Right lobe of liver (tissue), 6 donors: ENCODE results near the gene NCKAP5L. TPM values are rescaled to one million over a fixed set of nuclear protein-coding genes. Genes with fewer than 3 reads are reported as not detected.

Source experiments
- ATAC-seq, 4 donors: fragments of 200-7000 bp; cut with Tn5 transposase; one replicate each; pipeline ENCODE4 v1.9.1; 2020; ENCODE audit warnings: mild to moderate bottlenecking in 4 of 4, moderate library complexity in 4 of 4
- DNase-seq, 3 donors: peaks; one replicate each; pipeline ENCODE4 v3.0.0-alpha.2; 2020
- H3K27ac ChIP-seq, 3 donors: fragments of 200-600 bp; one replicate each; pipeline ENCODE4 v1.8.0; 2022
- H3K27me3 ChIP-seq, 2 donors: fragments of 200-600 bp; one replicate each; pipeline ENCODE4 v1.8.0; 2022
- H3K36me3 ChIP-seq, 4 donors: fragments of 200-600 bp; sonication (generic) in 1 of 4; one replicate each; pipeline versions ENCODE4 v1.5.1 to v1.8.0; 2017 to 2022; ENCODE audit warnings: control low read depth in 1 of 4
- H3K4me1 ChIP-seq, 4 donors: fragments of 200-600 bp; sonication (generic) in 1 of 4; one replicate each; pipeline versions ENCODE4 v1.5.1 to v1.8.0; 2017 to 2022; ENCODE audit warnings: control low read depth in 1 of 4
- H3K4me3 ChIP-seq, 3 donors: fragments of 200-600 bp; one replicate each; pipeline ENCODE4 v1.8.0; 2022
- H3K9me3 ChIP-seq, 4 donors: fragments of 200-600 bp; sonication (generic) in 1 of 4; one replicate each; pipeline versions ENCODE4 v1.5.1 to v1.8.0; 2017 to 2022; ENCODE audit warnings: control low read depth in 1 of 4
- POLR2A ChIP-seq: fragments of 450-650 bp; IDR thresholded peaks from one replicate; pipeline ENCODE4 v1.6.1; 2017; ENCODE audit warnings: antibody characterized with exemption, mild to moderate bottlenecking
- WGBS: methylation state at CpG from one replicate; pipeline ENCODE4 v1.1.6; 2018; ENCODE audit warnings: low coverage, low lambda C conversion rate; ENCODE audit not compliant: insufficient coverage; ENCODE audit errors: missing lambda C conversion rate; 5-methylcytosine and 5-hydroxymethylcytosine counted together
- intact Hi-C, 2 donors: fragments of 100-400 bp; cut with DNase I; formaldehyde crosslinking; loops; one replicate each; pipeline versions ENCODE4 v1.11.2 to v1.14.1; 2022
- total RNA-seq, 6 experiments: library from RNA; depleted of rRNA in 2 of 6; stranded (reverse); fragments of >200 nt in 2 of 6; fragmentation: NEBNext Ultra II Directional in 3 of 6; extraction: Animal tissue kit (Norgen Biotek cat#: 25700) in 3 of 6; gene quantifications; one replicate each; pipeline versions ENCODE4 v1.1.0 to v1.2.4, GENCODE V29; 2016 to 2023
- TF ChIP-seq, protein P1 (sequence below), 4 donors: fragments of 200-600 bp in 3 of 4; fragments of 450-650 bp in 1 of 4; IDR thresholded peaks; one replicate each; pipeline versions ENCODE4 v1.5.1 to v1.8.0; 2016 to 2022; ENCODE audit warnings: antibody characterized with exemption in 4 of 4, mild to moderate bottlenecking in 2 of 4
- donor health status: DM: no; HTN: yes; CAD: no.
- donor health status: DM: no; HTN: no; CAD: no.
- donor health status: DM: no; HTN: no; CAD: no.
- donor health status: DM: no; HTN: yes; CAD: no.
- donor health status: DM: no; HTN: yes; CAD: no.

NCKAP5L gene
- total RNA-seq, 6 experiments from 2014 or later = 7.0 to 8.8 (median 7.9) TPM

DNA sequence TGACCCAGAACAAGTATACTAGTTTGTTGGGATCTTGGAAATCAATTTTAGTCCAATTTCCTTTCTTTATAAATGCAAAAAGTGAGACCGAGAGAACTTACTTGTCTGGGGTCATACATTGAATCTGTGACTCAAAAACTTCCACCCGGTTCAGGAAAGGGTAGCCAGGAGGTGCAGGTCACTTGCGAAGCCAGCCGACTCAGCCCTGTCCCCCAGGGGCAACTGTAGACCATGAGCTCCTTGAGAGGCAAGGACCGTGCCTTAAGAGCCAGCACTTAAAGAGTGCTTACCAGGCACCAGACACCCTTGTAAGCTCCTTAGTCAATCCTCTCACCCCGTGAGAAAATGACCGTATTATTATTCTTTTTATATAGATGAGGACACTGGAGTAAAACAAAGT, 15.2 kb upstream of the NCKAP5L start:
- WGBS = 76% methylated on average over 4 of the region's 7 CpGs
- intact Hi-C loops = loop anchor here in 1 of 2 donors (5.0 kb wide), 1 partner anchor 61 kb away; no protein-coding TSS in a partner anchor
- ATAC-seq (no peak), DNase-seq (no peak)
- H3K36me3 ChIP-seq = no peaks in the 10 kb centered on the region
- peaks cover 0 to 10% (median 2%) of the 10 kb centered on the region in 4 donors for H3K4me1 ChIP-seq
- H3K27me3 ChIP-seq = no peaks in the 10 kb centered on the region
- H3K27ac ChIP-seq = peak overlapping the region; percentile 51 to 71 (median 70)
- H3K4me3 ChIP-seq = peak overlapping the region; percentile 57 to 73 (median 68)
- no peaks in the 10 kb centered on the region for H3K9me3 ChIP-seq
- no peak for TF ChIP-seq POLR2A
- TF ChIP-seq, protein P1, sequence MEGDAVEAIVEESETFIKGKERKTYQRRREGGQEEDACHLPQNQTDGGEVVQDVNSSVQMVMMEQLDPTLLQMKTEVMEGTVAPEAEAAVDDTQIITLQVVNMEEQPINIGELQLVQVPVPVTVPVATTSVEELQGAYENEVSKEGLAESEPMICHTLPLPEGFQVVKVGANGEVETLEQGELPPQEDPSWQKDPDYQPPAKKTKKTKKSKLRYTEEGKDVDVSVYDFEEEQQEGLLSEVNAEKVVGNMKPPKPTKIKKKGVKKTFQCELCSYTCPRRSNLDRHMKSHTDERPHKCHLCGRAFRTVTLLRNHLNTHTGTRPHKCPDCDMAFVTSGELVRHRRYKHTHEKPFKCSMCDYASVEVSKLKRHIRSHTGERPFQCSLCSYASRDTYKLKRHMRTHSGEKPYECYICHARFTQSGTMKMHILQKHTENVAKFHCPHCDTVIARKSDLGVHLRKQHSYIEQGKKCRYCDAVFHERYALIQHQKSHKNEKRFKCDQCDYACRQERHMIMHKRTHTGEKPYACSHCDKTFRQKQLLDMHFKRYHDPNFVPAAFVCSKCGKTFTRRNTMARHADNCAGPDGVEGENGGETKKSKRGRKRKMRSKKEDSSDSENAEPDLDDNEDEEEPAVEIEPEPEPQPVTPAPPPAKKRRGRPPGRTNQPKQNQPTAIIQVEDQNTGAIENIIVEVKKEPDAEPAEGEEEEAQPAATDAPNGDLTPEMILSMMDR (IDR thresholded peaks at IDR 0.05) = no peak

DNA sequence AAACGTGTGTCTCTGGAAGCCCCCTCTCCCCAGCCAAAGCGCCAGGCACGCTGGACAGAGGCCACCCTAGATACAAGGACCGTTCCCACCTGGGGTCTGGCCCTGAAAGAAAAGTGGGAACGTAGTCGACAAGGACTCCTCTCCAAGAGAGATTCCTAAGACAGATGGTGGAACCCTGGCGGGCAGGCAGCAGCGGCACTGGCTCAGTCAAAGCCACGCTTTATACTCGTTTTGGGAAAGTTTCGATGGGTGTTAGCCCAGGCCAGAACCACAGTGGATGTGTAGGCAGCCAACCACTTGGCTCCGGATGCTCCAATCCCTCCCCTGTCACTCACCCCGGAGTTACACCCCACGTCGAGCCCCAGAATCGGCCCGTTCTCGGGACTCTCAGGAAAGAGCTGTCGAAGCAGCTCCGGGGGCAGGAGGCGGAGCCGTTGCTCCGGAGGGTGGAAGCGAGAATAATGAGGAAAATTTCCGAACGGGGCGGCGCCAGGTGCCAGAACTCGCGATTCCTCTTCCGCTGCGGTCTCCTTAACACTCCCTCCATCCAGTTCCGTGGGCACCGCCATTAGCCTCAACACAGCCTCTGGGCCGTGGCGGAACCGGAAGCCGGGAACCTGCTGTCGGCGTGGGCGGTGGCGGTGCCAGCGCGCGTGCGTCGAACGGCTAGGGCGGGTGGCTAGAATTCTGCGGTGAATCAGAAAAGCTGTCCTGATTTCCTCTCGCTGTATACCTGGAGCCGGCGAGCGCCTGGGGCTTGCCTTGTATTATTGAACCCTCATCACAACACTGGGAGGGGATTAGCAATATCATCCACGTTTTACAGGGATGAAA, 14.5 kb upstream of the NCKAP5L start, which contains the start of gene BCDIN3D:
Gene BCDIN3D (minus strand): TSS at position 588 of the 834 bp plus-strand sequence. CDS start 19 bp downstream, at position 569.
- TF ChIP-seq POLR2A = peak; percentile 80
- TF ChIP-seq, protein P1 (IDR thresholded peaks at IDR 0.05) = peak in 1 of 4 donors; percentile 17
- ATAC-seq (peak; percentile 97 to 98 (median 98)), DNase-seq (peak; percentile 93 to 95 (median 93))
- 1% methylated on average over 17 of the region's 55 CpGs for WGBS
- Histone ChIP-seq H3K4me3 (peak within 1 kb of the TSS; percentile 57 to 73 (median 68)), H3K4me1 (peaks cover 0 to 10% (median 2%) of the 10 kb centered on the region in 4 donors), H3K27ac (peak within 1 kb of the TSS; percentile 51 to 71 (median 70)), H3K27me3 (no peaks in the 10 kb centered on the region), H3K36me3 (no peaks in the 10 kb centered on the region), H3K9me3 (no peaks in the 10 kb centered on the region)
- intact Hi-C loops = loop anchor here in 1 of 2 donors (5.0 kb wide), 1 partner anchor 60 kb away; no protein-coding TSS in a partner anchor

DNA sequence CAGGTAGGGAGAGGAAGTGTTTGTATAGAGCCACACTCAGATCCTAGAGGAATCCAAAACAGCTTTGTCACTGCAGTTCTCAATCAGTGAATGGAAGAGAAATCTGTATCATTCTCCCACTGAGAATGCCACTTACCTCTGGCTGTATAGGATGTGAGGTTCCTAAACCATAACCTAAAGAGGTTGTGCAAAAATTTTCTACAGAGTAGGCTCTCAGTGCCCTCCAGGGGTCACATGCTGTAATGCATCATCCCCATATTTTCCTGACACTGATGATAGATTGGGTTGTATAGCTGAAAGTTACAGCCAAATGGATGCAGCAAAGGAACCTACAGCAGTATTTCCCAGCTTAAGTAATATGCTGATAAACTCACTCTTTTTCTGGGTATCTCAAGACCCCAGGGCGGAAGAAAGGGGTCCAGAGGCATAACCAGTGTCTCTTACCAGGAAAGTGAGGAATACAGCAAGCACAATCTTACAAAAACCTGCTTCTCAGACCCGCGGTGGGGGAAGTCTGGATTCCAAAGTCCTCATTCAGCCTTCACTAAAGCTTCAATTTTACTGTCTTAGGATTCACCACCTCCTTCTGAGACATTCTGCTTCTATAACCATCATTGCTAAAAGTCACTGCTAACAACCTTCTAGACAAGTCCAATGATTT, 10.9 kb upstream of the NCKAP5L start:
- DNase-seq = no peak
- intact Hi-C loops = no loop called here
- WGBS = 21% methylated on average over 2 of the region's 3 CpGs

DNA sequence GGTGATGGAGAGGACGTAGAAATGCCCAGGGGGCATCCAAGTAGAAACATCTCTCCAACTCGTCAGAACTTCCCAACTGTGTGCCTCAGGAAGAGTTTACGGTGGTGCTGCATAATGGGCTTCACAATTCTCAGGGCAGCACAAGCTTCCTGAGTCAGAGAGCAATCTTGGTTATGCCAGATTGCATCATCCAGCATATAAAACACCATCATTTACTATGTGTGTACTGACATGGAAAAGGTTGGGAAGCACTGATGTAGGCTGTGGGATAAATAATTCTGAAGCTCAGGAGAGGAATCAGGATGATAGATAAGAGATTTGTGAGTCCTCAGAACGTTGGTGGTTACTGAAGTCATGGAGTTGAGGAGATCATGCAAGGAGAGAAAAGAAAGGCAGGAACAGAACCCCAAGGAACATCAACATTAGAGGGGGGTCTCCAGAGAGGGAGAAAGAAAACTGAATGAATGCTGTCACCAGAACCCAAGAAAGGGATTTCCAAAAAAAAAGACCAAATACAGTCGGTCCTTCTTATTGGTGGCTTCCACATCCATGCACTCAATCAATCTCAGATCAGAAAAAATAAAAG, 4.7 kb upstream of the NCKAP5L start:
- DNase-seq = no peak
- H3K36me3 ChIP-seq = no peaks in the 10 kb centered on the region
- no peak overlapping the region for H3K27ac ChIP-seq
- peaks cover 0 to 6% (median 0%) of the 10 kb centered on the region in 4 donors for H3K4me1 ChIP-seq
- H3K4me3 ChIP-seq = no peak overlapping the region
- no peak for TF ChIP-seq POLR2A
- TF ChIP-seq, protein P1 (IDR thresholded peaks at IDR 0.05) = no peak
- no peak for ATAC-seq
- 52% methylated on average over 5 of the region's 5 CpGs for WGBS
- H3K9me3 ChIP-seq = no peaks in the 10 kb centered on the region
- intact Hi-C loops = no loop called here
- no peaks in the 10 kb centered on the region for H3K27me3 ChIP-seq

More for the DNA sequence above, 10.9 kb upstream of the NCKAP5L start:
- H3K27me3 ChIP-seq = no peaks in the 10 kb centered on the region
- H3K4me1 ChIP-seq = peaks cover 0 to 10% (median 2%) of the 10 kb centered on the region in 4 donors
- peak; percentile 39 to 46 (median 42) for ATAC-seq
- H3K9me3 ChIP-seq = no peaks in the 10 kb centered on the region
- no peaks in the 10 kb centered on the region for H3K36me3 ChIP-seq
- no peak overlapping the region for H3K27ac ChIP-seq
- TF ChIP-seq POLR2A = no peak
- TF ChIP-seq, protein P1 (IDR thresholded peaks at IDR 0.05) = peak; percentile 64 to 73 (median 68)
- no peak overlapping the region for H3K4me3 ChIP-seq
